Activated naive CD4-positive, alpha-beta T cell treated with anti-CD3 and anti-CD28 coated beads, Interleukin-2, amount 50 U/mL, for 16 hours (primary cell): ENCODE results near the gene PTPRN2.
"Not testable (repeated sequence)": the region's sequence is repeated elsewhere in the genome, so short reads cannot be mapped to it uniquely, and the experiment has no call there.

ENCODE experiments used
- DNase-seq: peaks from one replicate; pipeline ENCODE4 v3.0.0-alpha.2; 2020

Gene PTPRN2

GRCh38 chr7:157674715-157675426 lies 912.8 kb downstream of the PTPRN2 start:
- DNase-seq: no peak

- no peak for DNase-seq
These were observed 913.5 kb downstream of the PTPRN2 start for GRCh38 chr7:157674027-157674714.

- no peak for DNase-seq
These were observed 914.0 kb downstream of the PTPRN2 start for GRCh38 chr7:157673573-157673972.

GRCh38 chr7:157671358-157672255 lies 916.0 kb downstream of the PTPRN2 start:
- DNase-seq: no peak

GRCh38 chr7:157670490-157671357 lies 916.9 kb downstream of the PTPRN2 start:
- DNase-seq: no peak

GRCh38 chr7:157669768-157670351 lies 917.8 kb downstream of the PTPRN2 start:
- DNase-seq: no peak

- no peak for DNase-seq
These were observed 918.5 kb downstream of the PTPRN2 start for GRCh38 chr7:157668884-157669767.

- no peak for DNase-seq
These were observed 919.3 kb downstream of the PTPRN2 start for GRCh38 chr7:157668221-157668883.

- no peak for DNase-seq
These were observed 919.9 kb downstream of the PTPRN2 start for GRCh38 chr7:157667731-157668130.

GRCh38 chr7:157667261-157667660 lies 920.4 kb downstream of the PTPRN2 start:
- DNase-seq: no peak

GRCh38 chr7:157666530-157667040 lies 921.0 kb downstream of the PTPRN2 start:
- DNase-seq: no peak

- DNase-seq: not testable (repeated sequence)
These were observed 922.0 kb downstream of the PTPRN2 start for GRCh38 chr7:157665634-157665988.

GRCh38 chr7:157664871-157665633 lies 922.6 kb downstream of the PTPRN2 start:
- no peak for DNase-seq

- no peak for DNase-seq
These were observed 923.6 kb downstream of the PTPRN2 start for GRCh38 chr7:157664034-157664433.

- DNase-seq: no peak
These were observed 924.5 kb downstream of the PTPRN2 start for GRCh38 chr7:157662981-157663716.

GRCh38 chr7:157662110-157662791 lies 925.4 kb downstream of the PTPRN2 start:
- DNase-seq: no peak

- no peak for DNase-seq
These were observed 926.0 kb downstream of the PTPRN2 start for GRCh38 chr7:157661611-157661975.

GRCh38 chr7:157660971-157661610 lies 926.5 kb downstream of the PTPRN2 start:
- no peak for DNase-seq
